ENCODE results near the gene PLEKHA7.

Gene PLEKHA7

DNA sequence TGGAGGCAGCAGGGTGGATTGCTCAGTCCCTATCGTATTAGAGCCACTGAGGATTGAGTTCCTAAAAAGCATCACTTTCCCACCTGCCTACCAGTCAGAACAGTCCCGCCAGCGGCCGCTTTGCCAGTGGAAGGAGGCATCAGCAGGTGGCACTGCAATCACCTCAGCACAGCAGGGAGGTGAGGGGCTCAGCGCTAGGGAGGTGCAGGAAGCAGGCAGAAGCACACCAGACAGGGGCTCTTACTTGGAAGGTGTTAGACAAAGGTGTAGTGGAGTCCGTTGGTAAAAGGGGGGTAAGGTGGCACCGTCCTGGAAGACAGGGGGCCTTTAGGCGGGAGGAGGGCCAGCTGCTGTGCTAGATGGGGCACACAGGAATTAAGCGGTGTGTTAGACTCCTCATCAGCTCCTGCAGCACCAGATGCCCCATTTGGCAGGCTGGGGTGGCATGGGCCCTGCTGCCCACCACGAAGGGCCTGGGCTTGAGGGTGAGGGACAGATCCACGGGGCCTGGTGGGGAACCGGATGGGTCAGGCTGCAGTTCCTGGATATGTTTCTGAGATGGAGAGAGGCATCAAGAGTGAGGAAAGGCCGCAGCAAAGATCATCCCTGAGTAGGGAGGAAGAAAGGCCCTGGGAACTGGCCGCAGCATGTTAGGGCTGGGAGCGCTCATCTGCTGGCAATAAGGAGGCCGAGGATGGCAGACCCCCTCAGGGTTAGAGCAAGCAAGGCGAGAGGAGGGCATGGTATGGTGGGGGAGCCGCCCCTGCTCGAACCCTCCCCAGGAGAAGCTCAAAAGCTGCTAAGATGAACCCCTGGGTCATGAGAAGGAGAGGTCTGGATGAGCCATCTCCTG lies 233.3 kb downstream of the PLEKHA7 start:
- Histone ChIP-seq H3K4me1 (ENCODE audit: low read depth, poor library complexity, severe bottlenecking) (no peaks in the 10 kb centered on the region), H3K4me3 (IDR thresholded peaks at IDR 0.05; ENCODE audit: insufficient read depth, low read depth, low read length) (no peak overlapping the region), H3K9ac (no peak overlapping the region), H3K36me3 (ENCODE audit: insufficient read depth) (no peaks in the 10 kb centered on the region), H3K79me2 (ENCODE audit: insufficient read depth, low read depth) (no peaks in the 10 kb centered on the region), H3K27me3 (ENCODE audit: insufficient read depth, low read depth) (no peaks in the 10 kb centered on the region), H2AFZ (ENCODE audit: low read depth) (no peak overlapping the region), H4K20me1 (ENCODE audit: insufficient read depth) (no peaks in the 10 kb centered on the region), H3K27ac (no peak overlapping the region), H3K4me2 (no peak overlapping the region)
- TF ChIP-seq, protein P1, sequence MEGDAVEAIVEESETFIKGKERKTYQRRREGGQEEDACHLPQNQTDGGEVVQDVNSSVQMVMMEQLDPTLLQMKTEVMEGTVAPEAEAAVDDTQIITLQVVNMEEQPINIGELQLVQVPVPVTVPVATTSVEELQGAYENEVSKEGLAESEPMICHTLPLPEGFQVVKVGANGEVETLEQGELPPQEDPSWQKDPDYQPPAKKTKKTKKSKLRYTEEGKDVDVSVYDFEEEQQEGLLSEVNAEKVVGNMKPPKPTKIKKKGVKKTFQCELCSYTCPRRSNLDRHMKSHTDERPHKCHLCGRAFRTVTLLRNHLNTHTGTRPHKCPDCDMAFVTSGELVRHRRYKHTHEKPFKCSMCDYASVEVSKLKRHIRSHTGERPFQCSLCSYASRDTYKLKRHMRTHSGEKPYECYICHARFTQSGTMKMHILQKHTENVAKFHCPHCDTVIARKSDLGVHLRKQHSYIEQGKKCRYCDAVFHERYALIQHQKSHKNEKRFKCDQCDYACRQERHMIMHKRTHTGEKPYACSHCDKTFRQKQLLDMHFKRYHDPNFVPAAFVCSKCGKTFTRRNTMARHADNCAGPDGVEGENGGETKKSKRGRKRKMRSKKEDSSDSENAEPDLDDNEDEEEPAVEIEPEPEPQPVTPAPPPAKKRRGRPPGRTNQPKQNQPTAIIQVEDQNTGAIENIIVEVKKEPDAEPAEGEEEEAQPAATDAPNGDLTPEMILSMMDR (conservative IDR thresholded peaks at IDR 0.05; ENCODE audit: low read depth, low read length), result no peak

DNA sequence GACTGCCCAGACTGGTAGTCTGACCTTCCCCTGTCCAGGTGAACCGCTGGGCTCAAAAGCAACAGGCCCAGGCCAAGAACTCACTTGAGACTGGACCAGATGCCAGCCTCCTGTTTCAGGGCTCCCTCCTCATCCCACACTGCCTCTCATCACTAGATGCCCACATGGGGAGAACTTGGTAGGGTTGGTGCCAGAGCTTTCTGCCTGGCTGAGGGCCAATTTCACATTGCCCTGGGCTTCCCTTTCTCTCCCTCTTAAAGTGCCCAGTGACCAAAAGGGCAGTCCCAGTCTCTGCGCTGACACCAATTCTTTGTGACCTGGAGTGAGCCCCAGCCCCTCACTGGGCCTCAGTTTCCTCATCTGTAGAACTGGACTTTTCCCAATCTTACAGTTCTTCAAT lies 234.1 kb downstream of the PLEKHA7 start:
- Histone ChIP-seq H3K27me3 (ENCODE audit: insufficient read depth, low read depth) (no peaks in the 10 kb centered on the region), H3K9ac (no peak overlapping the region)

DNA sequence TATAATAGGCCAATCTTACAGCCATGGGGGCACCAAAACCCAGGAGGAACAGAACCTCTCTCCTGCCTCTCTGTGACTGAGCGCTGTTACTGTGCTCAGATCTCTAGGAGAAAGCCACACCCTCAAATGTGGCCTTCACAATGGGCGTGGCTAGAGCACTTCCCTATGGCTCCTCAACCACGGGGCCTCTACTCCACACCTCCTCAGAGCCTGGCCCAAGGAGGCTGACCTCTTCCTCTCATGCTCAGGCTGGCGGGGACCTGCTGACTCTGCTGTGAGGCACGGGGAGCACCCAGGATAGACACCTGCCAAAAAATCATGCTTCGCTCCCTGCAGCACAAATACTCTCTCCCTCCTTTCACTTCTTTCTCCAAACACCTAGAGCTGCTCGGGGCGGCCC lies 234.8 kb downstream of the PLEKHA7 start:
- H4K20me1 ChIP-seq (ENCODE audit: insufficient read depth), result no peaks in the 10 kb centered on the region
- H3K4me1 ChIP-seq (ENCODE audit: low read depth, poor library complexity, severe bottlenecking), result no peaks in the 10 kb centered on the region
- H2AFZ ChIP-seq (ENCODE audit: low read depth), result no peak overlapping the region
- no peak overlapping the region for H3K27ac ChIP-seq
- no peak overlapping the region for H3K4me3 ChIP-seq (IDR thresholded peaks at IDR 0.05; ENCODE audit: insufficient read depth, low read depth, low read length)
- no peaks in the 10 kb centered on the region for H3K36me3 ChIP-seq (ENCODE audit: insufficient read depth)
- H3K79me2 ChIP-seq (ENCODE audit: insufficient read depth, low read depth), result no peaks in the 10 kb centered on the region
- H3K27me3 ChIP-seq (ENCODE audit: insufficient read depth, low read depth), result no peaks in the 10 kb centered on the region
- H3K9ac ChIP-seq, result no peak overlapping the region
- H3K4me2 ChIP-seq, result no peak overlapping the region
- TF ChIP-seq, protein P1 (conservative IDR thresholded peaks at IDR 0.05; ENCODE audit: low read depth, low read length), result no peak

More for the DNA sequence above, 234.1 kb downstream of the PLEKHA7 start:
- Histone ChIP-seq H4K20me1 (ENCODE audit: insufficient read depth) (no peaks in the 10 kb centered on the region), H3K36me3 (ENCODE audit: insufficient read depth) (no peaks in the 10 kb centered on the region), H3K4me2 (no peak overlapping the region), H3K4me3 (IDR thresholded peaks at IDR 0.05; ENCODE audit: insufficient read depth, low read depth, low read length) (no peak overlapping the region), H2AFZ (ENCODE audit: low read depth) (no peak overlapping the region), H3K4me1 (ENCODE audit: low read depth, poor library complexity, severe bottlenecking) (no peaks in the 10 kb centered on the region), H3K27ac (no peak overlapping the region), H3K79me2 (ENCODE audit: insufficient read depth, low read depth) (no peaks in the 10 kb centered on the region)
- TF ChIP-seq, protein P1 (conservative IDR thresholded peaks at IDR 0.05; ENCODE audit: low read depth, low read length), result no peak

DNA sequence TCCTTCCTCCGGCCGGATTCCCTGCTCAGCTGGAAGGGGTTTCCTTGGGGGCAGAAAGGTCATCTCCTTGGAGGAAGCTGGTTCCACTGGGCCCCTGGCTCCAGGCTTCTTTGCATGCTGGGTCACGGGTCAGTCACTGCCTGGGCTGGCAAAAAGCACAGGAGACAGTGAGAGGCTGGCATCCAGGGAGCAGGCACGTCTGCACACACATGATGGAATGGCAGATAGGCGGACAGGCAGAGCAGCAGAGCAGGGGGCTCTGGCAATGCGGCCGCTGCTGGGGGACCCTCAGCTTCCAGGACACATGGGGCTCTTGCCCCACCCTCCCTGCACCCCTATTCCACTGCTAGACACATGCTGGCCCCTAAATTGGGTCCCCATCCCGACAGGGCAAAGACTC lies 235.3 kb downstream of the PLEKHA7 start:
- no peak overlapping the region for H3K27ac ChIP-seq
- TF ChIP-seq, protein P1 (conservative IDR thresholded peaks at IDR 0.05; ENCODE audit: low read depth, low read length), result no peak
- H3K9ac ChIP-seq, result no peak overlapping the region
- H3K4me1 ChIP-seq (ENCODE audit: low read depth, poor library complexity, severe bottlenecking), result no peaks in the 10 kb centered on the region
- no peak overlapping the region for H2AFZ ChIP-seq (ENCODE audit: low read depth)
- H4K20me1 ChIP-seq (ENCODE audit: insufficient read depth), result no peaks in the 10 kb centered on the region
- no peaks in the 10 kb centered on the region for H3K79me2 ChIP-seq (ENCODE audit: insufficient read depth, low read depth)
- no peaks in the 10 kb centered on the region for H3K27me3 ChIP-seq (ENCODE audit: insufficient read depth, low read depth)
- no peak overlapping the region for H3K4me2 ChIP-seq
- no peaks in the 10 kb centered on the region for H3K36me3 ChIP-seq (ENCODE audit: insufficient read depth)
- no peak overlapping the region for H3K4me3 ChIP-seq (IDR thresholded peaks at IDR 0.05; ENCODE audit: insufficient read depth, low read depth, low read length)
